GM13976 (cell line): ENCODE data around the gene KCNN2.

Source experiments
- DNase-seq: peaks from one replicate; pipeline ENCODE4 v3.0.0; 2012; ENCODE audit warnings: low spot score
- CTCF ChIP-seq: IDR thresholded peaks from 2 replicates; pipeline ENCODE4 v1.5.1; 2012; ENCODE audit warnings: borderline replicate concordance, mild to moderate bottlenecking; ENCODE audit not compliant: insufficient read depth; ENCODE audit errors: extremely low read depth, missing control alignments, control extremely low read depth
- in situ Hi-C: fragments of 300-500 bp; cut with MboI; formaldehyde crosslinking; loops from one replicate; pipeline ENCODE4 v1.12.0; 2022; ENCODE audit warnings: low sequenced_read_pairs, mixed read lengths, inconsistent platforms; ENCODE audit not compliant: unreplicated experiment

KCNN2 gene

GRCh38 chr5:114500756-114501155 is 138.9 kb downstream of the KCNN2 start:
- DNase-seq, result no peak
- no peak for TF ChIP-seq CTCF
- in situ Hi-C loops, result no loop called here

- no peak for TF ChIP-seq CTCF
- in situ Hi-C loops, result no loop called here
- no peak for DNase-seq
Measured at GRCh38 chr5:114504560-114504959, 142.7 kb downstream of the KCNN2 start.

GRCh38 chr5:114524221-114524620 is 162.4 kb downstream of the KCNN2 start:
- TF ChIP-seq CTCF, result no peak
- in situ Hi-C loops, result no loop called here

GRCh38 chr5:114544561-114544960 is 182.7 kb downstream of the KCNN2 start:
- in situ Hi-C loops, result no loop called here
- DNase-seq, result no peak
- TF ChIP-seq CTCF, result no peak

More at GRCh38 chr5:114524221-114524620, 162.4 kb downstream of the KCNN2 start:
- no peak for DNase-seq
